HL-60/S4 treated with phorbol 12-myristate 13-acetate at 8.2 ng/mL for 4 days and 3 days (cell line): Measurements from ENCODE around the gene SPACA9.

Experiments
- in situ Hi-C: fragments of 300-500 bp; cut with MboI; formaldehyde crosslinking; loops from 2 replicates; pipeline ENCODE4 v1.15.0; 2022; ENCODE audit warnings: low sequenced_read_pairs

SPACA9 gene

GRCh38 chr9:132878695-132879456 is at the start of gene SPACA9:
Gene SPACA9 (plus strand): TSS chr9:132878898. CDS start chr9:132883948, 5,050 bp downstream.
- in situ Hi-C loops, result no loop called here

DNA sequence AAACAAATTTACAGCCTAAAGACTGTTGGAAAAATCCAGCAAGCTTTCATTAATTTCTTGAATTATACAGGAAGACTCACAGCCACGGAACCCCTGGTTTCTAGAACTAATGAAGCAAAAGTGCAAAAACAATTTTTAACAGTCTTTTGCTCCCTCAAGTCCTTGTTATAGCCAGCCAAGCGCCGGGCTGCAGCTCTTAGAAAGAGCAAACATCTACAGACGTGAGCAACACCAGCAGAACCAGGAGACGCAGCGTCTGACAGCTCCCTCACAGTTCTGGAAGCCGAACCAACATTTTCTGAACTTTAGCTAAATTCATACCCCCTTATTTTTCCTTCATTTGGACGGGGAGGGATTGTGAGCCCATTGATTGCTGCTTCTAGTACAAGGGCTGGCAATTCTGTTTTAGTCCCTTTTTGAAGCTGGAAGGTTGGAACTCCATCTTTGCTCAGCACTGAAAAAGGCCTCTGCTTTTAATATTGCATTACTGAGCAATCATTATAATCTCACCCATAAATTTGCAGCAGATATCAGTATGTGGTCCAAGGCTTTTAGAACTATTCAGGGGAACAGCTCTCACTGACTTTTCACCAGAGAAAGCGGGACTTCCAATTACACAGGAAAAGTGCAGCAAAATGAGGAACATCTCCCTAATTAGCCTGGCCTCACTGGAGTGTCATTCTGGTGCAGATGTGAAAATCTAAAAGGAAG is 46.4 kb upstream of the SPACA9 start:
- in situ Hi-C loops, result no loop called here

DNA sequence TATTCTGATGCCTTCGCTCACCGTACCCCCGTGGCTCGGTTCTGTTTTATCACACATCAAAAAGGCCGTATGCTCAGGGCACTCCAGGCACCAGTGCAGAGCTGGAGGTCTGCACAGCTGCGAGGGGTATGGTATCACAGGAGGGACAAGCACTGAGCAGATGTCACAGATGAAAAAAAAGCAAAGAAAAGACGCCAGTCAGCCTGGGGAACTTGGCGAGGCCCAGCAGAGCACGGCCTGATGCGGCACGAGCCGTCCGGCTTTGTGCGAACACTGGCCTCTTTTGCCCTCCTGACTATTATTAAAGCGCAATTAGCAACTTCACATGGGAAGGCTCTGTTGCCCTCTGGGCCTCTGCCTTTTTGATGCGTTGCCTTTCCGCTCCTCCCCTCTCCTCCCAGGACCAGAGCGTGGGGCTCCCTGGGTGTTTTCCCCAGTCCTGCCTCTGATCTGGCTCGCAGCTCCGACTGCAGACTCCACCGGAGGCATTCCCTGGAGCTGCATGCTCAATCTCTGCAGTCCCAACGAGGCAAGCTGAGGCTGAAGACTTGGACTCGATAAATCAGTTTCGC is 45.1 kb upstream of the SPACA9 start:
- in situ Hi-C loops, result no loop called here

DNA sequence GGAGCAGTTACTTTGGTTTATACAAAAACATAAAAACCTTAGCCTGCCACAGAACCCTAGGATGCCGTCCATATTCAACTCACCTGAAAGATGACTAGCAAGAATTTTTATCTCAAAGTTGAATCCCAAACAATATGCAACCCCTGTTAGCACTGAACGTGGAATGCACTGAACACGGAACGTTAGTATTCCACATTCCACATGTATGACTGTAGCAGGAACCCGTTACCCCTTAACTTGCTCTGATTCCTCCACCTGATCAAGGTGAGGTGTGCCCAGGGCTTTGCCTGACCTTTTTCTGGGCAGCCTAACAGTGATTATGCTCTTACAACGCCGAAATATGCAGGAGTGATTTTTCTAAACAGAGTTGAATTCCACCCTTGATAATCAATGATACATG is 44.4 kb upstream of the SPACA9 start:
- in situ Hi-C loops, result no loop called here

- in situ Hi-C loops, result no loop called here
Observed at GRCh38 chr9:132837501-132838286, 41.0 kb upstream of the SPACA9 start.

- in situ Hi-C loops, result no loop called here
Observed at GRCh38 chr9:132838291-132838690, 40.4 kb upstream of the SPACA9 start.

DNA sequence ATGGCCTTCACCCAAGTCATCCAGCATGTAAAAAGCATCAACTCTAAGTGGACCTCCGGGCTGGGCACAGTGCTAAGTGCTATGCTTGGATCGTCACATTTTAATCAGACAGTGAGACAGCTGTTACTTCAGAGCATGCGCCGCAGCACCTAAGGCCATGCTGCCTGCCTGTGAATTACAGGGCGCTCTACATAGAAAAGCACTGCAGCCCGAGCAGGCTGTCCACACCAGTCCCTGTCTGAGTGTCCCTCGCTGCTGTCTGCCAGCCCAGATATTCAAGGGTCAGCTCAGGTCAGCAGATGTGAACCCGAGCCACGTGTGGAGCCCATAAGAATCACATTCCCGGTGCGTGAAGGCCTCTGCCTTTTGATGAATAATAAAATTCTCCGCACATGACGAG is 37.7 kb upstream of the SPACA9 start:
- in situ Hi-C loops, result no loop called here

DNA sequence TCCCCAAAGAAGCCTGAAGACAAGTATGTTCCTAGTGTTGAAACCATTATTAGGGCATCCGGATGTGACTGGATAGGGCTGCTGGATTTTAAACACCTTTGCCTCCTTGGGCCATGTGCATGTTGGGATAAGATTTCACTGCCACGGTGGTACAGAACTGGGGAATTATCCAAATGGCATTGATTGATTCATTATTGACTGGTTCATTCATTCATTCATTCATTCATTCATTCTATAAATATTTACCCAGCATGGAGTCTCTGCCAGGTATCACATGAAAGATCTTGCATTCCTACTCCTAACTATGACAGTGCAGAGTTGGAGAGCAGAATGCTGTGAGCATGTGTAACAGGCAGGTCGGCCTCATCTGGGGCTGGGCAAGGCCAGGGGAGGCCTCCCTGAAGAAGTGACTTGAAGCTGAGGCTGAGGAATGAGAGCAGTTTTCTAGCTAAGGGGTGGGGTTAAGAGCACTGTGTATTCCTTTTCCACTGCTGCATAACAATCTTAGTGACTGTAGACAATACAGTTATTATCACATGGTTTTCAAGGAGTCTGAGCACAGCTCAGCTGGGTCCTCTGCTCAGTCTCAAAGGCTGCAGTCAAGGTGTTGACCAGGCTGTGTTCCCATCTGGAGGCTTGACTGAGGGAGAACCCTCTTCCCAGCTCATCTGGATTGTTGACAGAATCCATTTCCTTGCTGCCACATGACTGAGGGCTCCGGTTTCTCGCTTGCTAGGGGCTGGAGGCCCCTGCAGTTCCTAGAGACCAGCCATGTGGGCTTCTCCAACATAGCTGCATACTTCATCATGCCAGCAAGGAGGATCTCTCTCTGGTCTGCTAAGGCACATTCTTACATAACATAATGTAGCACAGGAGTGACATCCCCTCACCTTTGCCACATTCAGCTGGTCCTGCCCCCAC is 36.3 kb upstream of the SPACA9 start:
- in situ Hi-C loops, result no loop called here

GRCh38 chr9:132846109-132846917 is 32.4 kb upstream of the SPACA9 start:
- in situ Hi-C loops, result no loop called here

DNA sequence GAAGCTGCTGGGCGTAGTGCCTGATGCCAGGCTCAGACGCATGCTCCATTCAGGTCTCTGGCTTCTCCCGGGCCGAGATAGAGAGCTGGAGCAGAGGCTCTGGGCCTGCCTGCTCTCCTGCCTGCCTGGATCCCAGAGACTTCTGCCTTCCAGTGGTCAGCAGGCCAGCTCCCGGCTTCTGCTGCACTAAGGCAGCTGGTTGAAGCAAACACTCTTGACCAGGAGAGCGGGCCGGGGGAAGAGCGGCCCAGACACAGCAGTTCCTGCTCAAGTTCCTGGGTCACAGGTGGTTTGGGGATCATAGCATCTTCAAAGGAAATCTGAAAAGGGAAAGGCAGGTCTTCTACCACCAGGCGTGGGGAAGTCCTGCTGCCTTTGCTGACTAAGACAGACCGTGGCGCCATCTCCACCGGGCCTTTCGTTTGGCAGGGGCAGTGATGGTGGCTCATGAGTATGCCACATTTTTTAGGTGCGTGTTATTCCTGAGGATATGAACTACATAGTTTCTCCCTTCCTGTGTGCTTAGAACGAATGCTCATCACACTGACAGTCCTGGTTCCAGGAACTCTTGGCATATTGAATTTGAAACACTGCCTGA is 31.7 kb upstream of the SPACA9 start:
- in situ Hi-C loops, result no loop called here

- in situ Hi-C loops, result no loop called here
Observed at GRCh38 chr9:132849185-132849706, 29.5 kb upstream of the SPACA9 start.

DNA sequence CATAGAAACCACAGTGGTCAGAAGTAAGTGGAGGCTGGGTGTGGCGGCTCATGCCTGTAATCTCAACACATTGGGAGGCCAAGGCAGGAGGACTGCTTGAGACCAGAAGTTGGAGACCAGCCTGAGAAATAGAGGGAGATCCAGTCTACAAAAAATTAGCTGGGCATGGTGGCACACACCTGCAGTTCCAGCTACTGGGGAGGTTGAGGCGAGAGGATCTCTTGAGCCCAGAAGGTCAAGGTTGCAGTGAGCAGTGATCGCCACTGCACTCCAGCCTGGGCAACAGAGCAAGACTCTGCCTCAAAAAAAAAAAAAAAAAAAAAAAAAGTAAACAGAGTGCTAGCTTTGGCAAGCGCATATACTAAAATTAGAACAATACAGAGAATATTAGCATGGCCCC is 25.2 kb upstream of the SPACA9 start:
- in situ Hi-C loops, result no loop called here

- in situ Hi-C loops, result no loop called here
Observed at GRCh38 chr9:132854832-132855231, 23.9 kb upstream of the SPACA9 start.

DNA sequence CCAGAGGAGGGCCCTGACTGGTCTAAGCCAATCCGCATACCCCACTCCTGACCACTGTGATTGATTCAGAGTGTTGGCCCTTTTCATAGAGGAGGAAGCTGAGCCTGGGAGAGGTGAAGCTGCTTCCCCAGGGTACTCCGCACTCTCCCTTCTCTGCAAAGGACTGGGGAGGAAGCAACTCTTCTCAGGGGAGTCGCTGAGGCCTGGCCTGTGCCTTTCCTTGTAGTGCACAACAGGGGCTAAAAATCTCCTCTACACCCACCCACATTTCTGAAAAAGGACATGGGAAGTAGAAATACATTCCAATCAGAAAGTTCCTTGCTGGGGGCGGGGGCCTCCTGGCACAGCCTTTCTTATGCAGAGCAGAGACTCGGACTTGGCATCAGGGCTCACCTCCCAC is 22.8 kb upstream of the SPACA9 start:
- in situ Hi-C loops, result no loop called here

DNA sequence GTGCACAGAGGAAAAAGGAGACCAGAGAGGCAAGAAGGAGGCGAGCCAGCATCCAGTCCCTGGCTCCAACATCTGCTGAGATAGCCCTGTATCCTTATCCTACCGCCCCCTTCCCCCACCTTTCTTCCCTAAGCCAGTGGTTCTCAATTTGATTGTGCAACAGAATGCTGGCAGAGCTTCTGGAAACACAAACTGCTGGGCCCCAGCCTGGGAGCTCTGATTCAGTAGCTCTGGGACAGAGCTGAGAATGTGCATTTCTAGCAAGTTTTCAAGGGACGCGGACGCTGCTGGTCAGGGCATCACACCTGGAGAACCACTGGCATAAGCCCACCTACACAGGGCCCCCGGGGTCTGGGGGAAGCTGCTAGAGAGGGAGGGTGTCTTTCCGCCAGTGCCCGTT is 21.7 kb upstream of the SPACA9 start:
- in situ Hi-C loops, result no loop called here

- in situ Hi-C loops, result no loop called here
Observed at GRCh38 chr9:132857616-132858342, 20.9 kb upstream of the SPACA9 start.

- in situ Hi-C loops, result no loop called here
Observed at GRCh38 chr9:132858751-132859150, 19.9 kb upstream of the SPACA9 start.

GRCh38 chr9:132861666-132862065 is 17.0 kb upstream of the SPACA9 start:
- in situ Hi-C loops, result no loop called here
